Suppressor macrophage treated with lipopolysaccharide for 4 hours (primary cell): ENCODE results near the gene SUPT20H.

Experiments used
- DNase-seq: peaks from one replicate; pipeline ENCODE4 v3.0.0-alpha.2; 2020

Gene SUPT20H

DNA sequence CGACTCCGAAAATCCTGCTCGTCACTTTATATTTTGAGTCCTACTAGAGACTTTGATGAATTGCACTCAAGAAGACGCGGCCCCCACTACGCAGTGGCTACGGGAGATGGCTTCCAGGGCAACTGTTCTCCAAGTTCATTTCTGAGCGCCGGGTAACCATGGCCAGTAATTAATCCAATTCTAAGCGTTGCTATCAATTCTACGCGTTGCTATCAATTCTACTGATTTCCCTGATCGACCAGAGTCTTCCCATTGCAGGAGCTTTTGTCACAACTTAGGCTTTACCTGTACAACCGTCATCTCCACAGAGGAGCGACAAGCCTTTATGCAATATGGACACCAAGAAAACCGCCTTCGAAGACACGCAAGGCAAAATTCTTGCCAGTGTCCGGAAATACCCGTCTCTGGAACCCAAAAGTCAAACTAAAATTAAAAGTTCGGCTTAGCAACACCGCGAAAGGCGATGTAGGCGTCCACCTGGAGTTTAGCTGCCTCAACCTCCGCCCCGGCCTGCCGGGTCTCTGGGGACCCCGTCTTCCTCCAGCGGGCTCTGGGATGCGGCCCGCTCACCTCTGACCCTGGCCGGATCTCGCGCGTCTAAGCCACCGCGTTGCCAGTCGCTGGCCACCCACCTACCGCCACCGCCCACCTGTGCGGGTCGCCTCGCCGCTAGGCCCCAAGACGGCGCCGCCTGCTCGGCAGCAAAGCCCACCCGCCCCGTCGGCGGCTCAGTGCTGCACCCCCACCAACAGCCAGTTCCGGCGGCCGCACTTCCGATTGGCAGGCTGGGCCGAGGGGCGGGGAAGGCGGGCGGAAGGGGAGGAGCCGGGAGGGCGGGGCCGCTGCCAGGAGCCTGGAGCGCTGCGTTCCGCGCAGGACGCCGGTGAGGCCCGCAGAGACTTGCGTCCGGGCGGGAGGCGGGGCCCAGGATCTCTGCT lies at the start of gene SUPT20H:
SUPT20H (minus strand) TSS at position 779 of the 938 bp plus-strand sequence. CDS start 8,198 bp downstream, outside the sequence.
- DNase-seq: peak; percentile 95

GRCh38 chr13:37109051-37109678 lies 49.7 kb upstream of the SUPT20H start:
- peak; percentile 5 for DNase-seq

DNA sequence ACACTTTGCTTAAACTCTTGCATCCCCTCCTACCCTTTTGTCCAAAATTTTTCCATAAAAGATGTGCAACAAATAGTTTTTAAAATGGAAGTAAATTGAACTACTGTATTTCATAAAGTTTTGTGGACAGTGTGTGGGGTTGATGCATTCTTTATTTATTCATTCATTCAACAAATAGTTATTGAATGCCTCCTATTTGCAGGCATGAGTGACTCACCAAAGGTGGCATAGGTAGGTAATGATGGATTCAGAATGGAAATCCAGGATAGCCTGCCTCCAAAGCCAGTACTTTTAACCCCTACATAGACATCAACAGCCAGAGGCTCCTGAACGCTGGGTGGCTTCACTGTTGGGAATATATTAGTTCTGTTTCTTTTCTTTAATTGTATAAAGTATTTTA lies 48.4 kb upstream of the SUPT20H start:
- no peak for DNase-seq

- DNase-seq: no peak
These were observed 48.0 kb upstream of the SUPT20H start for GRCh38 chr13:37107456-37107855.

DNA sequence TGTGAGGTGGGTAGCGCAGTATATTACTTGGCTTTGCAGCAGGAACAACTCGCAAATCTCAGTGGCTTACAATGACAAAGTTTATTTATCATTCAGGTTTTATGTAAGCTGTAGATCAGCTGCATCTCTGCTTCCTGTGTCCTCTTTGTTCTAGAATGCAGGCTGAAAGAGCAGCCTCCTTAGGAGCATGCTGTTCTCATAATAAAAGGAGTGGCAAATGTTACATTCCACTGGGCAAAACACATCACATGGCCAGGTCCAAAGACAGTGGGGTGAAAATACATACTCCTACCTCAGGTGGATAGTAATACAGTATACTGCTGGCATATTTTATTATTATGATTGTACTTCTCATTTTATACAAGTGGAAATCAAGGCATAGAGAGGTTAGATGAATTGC lies 47.2 kb upstream of the SUPT20H start:
- DNase-seq: no peak

DNA sequence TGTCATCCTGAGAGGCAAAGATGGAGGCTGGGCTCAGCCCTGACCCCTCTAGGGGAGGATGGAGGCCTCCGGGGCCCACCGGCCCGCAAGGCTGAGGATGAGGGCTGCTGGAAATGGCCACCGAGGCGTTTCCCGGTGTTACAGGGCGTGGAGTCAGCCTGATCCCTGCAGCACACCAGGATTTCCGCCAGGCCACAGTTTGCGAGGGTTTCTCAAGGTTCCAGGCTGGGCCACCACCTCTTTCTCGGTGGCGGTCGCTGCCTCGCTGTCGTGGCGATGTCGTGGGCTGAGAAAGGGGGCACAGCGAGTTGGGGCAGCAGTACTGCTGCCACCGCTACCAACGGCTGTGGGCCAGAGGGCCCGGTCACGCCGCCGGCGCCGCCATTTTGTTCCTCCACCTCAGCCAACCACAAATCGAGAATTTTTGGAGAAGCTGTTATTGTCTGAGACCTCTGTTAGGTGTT lies 45.8 kb upstream of the SUPT20H start, which contains the start of gene CSNK1A1L:
CSNK1A1L (minus strand) TSS at position 414 of the 464 bp plus-strand sequence; CDS start at position 6, 408 bp downstream.
- no peak for DNase-seq

DNA sequence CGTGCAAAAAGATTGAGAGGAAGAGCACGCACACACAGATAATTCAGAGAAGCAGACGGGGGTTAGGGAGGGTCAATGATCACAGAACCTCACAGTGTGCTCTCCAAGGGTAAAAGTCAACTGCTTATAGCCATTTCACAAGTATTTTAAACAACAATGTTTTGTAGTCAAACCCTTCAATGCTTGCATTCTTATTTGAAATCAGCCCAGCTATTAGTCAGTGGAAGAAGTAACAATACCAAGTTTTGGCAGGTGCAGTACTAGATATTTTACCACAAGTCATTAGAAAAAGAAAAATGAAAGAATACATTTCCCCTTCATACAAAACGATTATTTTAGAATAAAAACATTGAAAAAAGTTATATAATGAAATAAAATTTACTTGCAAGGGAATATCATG lies 43.4 kb upstream of the SUPT20H start:
- no peak for DNase-seq

DNA sequence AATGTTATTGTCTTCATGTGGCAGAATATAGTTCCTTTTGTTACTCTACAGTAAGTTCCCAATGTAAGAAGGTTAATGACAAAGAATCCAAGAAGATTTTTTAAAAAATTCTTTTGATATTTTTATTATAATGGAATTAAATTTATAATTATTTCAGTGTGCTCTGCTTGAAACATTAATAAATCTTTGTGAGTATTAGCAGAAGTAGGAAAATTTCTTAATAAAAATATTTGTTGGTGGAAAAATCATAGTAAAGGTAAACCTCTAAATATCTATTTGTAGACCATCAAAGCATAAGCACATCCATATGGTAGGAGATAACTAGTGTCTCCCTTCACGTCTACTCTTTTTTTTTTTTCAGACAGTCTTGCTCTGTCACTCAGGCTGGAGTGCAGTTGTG lies 41.7 kb upstream of the SUPT20H start:
- DNase-seq: no peak

DNA sequence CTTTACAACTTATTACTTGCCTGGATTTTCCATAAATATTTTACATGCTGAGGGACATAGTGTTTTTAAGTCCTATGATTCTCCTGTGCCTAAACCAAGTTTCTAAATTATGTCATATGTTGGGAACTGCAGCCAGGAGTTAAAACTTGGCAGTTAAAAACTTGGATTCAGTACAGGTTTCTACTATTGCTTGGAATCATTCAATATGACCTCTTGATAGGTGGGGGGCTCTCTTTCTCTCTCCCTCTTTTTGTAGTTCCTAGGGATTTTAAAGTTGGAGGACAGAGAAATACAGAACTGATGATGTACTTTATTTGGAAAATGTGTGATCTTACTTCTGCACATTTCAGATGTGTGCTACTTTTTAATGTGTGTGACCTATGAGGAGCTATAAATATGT lies 41.2 kb upstream of the SUPT20H start:
- no peak for DNase-seq

DNA sequence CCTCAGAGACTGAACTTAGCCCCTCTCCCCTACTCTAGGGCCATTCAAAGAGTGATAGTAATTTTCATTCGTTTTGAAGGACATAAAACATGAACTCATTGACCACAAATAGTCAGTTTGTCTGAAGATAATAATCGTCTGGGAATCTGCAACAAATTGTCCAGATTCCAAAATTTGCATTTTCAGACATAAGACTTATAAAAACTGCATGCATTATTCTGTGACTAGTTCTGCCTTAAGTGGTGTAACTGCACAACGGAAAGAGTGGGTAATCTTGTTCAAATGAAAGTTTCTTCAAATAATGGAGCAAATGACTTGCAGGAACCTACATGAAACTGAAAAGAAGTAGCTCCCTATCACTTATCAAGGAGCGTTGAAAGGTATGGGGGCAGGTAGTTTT lies 37.6 kb upstream of the SUPT20H start:
- DNase-seq: no peak

DNA sequence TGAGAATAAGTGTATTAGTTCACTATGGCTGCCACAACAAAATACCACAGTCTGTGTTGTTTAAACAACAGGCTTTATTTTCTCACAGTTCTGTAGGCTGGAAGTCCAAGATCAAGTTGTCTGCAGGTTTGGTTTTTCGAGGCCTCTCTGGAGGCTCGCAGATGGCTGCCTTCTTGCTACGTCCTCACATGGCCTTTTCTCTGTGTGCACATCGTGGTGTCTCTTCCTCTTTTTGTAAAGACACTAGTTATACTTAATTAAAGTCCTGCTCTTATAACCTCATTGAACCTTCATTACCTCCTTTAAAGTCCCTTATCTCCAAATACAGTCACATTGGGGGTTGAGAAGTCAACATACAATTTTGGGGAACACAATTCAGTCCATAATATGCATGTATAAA lies 35.4 kb upstream of the SUPT20H start:
- no peak for DNase-seq

- no peak for DNase-seq
These were observed 34.6 kb upstream of the SUPT20H start for GRCh38 chr13:37094099-37094498.

DNA sequence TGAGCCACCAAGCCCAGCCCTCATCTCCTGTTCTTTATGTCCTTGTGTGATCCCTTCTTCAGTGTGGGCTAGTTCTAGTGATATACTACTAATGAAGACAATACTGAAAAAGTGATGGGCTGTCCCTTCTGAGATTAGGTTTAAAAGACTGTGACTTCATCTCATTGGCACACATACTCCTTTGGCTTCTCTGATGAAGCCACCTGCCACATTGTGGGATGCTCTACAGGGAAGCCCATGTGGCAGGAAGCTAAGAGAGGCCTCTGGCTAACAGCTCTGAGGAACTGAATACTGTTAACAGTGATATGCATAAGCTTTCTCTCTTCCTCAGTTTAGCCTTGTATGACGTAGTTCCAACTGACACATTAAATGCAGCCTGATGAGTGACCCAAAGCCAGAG lies 32.3 kb upstream of the SUPT20H start:
- DNase-seq: no peak

- DNase-seq: no peak
These were observed 31.4 kb upstream of the SUPT20H start for GRCh38 chr13:37090912-37091311.

DNA sequence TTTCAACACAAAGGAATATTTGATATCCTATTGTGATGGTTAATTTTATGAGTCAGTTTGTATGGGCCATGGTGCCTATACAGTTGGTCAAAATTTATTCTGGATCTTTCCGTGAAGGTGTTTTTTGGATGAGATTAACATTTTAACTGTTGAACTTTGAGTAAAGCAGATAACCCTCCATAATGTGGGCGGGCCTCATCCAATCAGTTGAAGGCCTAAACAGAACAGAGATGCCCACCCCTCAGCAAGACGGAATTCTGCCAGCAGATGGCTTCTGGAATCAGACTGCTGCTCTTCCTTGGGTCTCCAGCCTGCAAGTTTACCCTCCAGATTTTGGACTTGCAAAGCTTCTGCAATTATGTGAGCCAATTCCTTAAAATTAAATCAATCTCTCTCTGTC lies 30.0 kb upstream of the SUPT20H start:
- no peak for DNase-seq

DNA sequence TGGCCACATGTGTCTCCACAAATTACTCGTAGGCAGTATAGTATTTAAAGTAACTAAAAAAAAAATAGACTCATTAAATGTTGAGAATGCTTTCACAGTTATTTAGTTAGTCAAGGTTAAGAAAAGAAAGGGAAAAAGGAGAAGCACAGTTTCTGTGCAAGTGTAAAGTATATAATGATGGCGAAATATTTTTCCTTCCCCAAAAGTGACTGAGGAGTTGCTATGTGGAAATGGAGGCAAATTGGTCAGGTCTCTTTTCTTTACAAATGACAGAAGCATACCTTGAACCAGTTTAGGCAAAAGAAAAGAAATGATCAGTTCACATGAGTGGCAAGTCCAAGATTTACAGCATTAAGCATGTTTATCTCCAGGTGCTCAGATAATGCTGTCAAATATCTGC lies 28.0 kb upstream of the SUPT20H start:
- DNase-seq: peak; percentile 21

GRCh38 chr13:37085606-37086005 lies 26.1 kb upstream of the SUPT20H start:
- DNase-seq: no peak

DNA sequence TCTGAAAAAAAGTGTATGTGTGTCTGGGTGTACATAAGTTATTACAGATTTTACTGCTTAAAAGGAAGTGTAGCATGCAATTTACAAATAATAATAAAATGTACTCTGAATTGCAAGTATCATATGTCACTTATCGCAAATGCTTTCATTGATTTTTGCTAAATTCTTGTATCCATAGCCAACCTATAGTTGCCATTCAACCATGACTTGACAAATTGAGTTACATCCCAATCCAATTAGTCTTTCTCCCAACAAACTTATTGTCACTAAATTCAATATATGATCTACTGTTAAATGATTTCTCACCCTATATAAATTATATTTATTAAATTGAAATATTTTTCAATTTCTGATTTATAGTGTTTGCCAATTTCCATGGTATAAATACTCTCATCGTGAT lies 17.3 kb upstream of the SUPT20H start:
- no peak for DNase-seq

- no peak for DNase-seq
These were observed 15.7 kb upstream of the SUPT20H start for GRCh38 chr13:37075164-37075563.

GRCh38 chr13:37074703-37075102 lies 15.2 kb upstream of the SUPT20H start:
- DNase-seq: peak; percentile 33

- no peak for DNase-seq
These were observed 12.5 kb upstream of the SUPT20H start for GRCh38 chr13:37072024-37072423.

DNA sequence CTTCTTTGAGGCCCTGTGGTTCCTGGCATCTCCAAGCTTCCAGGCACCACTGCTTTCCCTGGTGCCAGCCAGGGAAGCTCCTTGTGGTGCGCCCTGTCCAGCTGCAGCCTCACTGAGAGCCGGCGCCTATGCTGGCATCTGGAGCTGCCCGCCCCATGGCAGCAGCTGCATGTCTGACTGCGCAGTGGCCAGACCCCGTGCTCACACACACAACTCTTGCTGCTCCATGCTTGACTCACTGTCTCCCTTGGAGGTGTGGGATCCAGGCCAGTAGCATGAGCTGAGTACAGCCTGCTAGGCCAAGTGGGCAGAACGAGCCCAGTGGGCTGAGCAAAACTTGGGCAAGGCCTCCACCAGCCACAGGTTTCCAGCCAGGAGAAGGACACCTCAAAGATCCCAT lies 11.5 kb upstream of the SUPT20H start:
- DNase-seq: no peak

DNA sequence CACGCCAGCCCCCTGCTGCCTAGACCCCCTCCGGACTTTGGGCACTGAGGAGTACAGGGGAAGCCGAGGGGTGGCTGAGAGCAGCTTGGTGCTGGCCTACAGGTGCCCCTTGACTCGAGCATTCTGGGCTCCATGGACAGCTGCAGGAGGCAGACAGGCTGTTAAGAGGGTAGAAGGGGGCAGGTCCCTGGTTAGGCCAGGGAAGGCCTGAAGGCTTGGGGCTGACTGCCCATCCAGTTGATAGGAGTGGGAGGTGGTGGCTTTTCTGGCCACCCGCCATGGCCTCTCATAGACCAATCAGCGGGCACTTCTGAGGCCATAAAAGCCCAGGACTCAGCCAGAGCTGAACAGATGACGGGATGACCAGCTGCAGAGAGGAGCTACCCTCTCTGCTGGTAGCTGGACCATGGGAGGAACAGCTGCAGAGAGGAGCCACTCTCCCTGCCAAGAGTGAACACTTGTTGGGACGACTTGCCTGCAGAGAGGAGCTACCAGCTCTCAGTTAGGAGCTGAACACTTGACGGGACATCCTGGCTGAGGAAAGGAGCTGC lies 10.7 kb upstream of the SUPT20H start:
- no peak for DNase-seq

DNA sequence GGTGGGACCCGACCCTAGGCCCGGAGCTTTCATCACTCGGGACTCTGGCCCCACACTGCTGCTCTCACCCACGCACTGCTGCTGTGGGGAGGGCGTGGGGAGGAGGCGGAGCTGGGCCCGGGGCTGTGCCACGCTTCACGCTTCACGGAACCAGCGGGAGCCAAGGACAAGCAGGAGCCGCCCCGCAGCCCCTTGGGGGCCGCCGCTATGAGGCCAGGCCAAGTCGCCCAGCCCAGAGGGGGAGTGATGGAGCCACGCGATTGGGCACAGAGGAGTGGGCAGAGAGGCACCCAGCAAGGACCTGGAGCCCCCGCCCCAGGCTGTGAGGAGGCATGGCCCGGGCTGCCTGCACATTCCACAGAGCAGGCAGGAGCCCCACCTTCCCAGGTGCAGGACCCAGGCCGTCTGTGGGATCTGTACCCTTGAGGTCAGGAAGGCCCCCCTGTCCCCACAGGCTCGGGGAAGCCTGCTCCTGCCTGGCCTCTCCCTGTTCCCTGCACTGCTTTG lies 10.2 kb upstream of the SUPT20H start:
- no peak for DNase-seq
